Measurements from ENCODE around the gene BCL7B.

DNA sequence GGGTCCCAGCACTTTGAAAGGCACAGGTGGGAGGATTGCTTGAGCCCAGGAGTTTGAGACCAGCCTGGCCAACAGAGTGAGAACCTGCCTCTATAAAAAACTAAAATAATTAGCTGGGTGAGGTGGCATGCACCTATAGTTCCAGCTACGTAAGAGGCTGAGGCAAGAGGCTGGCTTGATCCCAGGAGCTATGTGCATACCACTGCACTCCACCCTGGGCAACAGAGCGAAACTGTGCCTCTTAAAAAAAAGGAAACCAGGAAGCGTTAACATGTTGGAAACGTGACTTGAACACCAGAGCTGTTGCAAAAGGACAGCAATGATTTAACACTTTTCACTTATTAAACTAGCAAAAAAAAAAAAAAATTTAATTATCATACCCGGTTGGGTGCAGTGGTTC lies 48.0 kb downstream of the BCL7B start:
- no peak for TF ChIP-seq POLR2A (IDR thresholded peaks at IDR 0.05; ENCODE audit: low read length)
- TF ChIP-seq GATA1 (IDR thresholded peaks at IDR 0.05; ENCODE audit: low read depth, low read length): no peak

Data from erythroblast (primary cell).